Uterus (tissue), 2 donors: ENCODE measurements around the gene PYGB.

Source experiments
- POLR2A ChIP-seq, 2 donors: fragments of 450-650 bp; IDR thresholded peaks; one replicate each; pipeline ENCODE4 v1.6.1; 2016; ENCODE audit warnings: antibody characterized with exemption in 2 of 2, mild to moderate bottlenecking in 1 of 2, moderate library complexity in 1 of 2
- TF ChIP-seq, protein P1 (sequence below), 4 experiments: fragments of 200-600 bp in 2 of 4; fragments of 450-650 bp in 2 of 4; sonication (generic) in 2 of 4; IDR thresholded peaks; one replicate each; pipeline ENCODE4 v1.5.1; 2016 to 2019; ENCODE audit warnings: antibody characterized with exemption in 4 of 4, mild to moderate bottlenecking in 2 of 4, moderate library complexity in 1 of 4

GRCh38 chr20:25319241-25320034 is 71.6 kb downstream of the PYGB start:
- TF ChIP-seq, protein P1, sequence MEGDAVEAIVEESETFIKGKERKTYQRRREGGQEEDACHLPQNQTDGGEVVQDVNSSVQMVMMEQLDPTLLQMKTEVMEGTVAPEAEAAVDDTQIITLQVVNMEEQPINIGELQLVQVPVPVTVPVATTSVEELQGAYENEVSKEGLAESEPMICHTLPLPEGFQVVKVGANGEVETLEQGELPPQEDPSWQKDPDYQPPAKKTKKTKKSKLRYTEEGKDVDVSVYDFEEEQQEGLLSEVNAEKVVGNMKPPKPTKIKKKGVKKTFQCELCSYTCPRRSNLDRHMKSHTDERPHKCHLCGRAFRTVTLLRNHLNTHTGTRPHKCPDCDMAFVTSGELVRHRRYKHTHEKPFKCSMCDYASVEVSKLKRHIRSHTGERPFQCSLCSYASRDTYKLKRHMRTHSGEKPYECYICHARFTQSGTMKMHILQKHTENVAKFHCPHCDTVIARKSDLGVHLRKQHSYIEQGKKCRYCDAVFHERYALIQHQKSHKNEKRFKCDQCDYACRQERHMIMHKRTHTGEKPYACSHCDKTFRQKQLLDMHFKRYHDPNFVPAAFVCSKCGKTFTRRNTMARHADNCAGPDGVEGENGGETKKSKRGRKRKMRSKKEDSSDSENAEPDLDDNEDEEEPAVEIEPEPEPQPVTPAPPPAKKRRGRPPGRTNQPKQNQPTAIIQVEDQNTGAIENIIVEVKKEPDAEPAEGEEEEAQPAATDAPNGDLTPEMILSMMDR (IDR thresholded peaks at IDR 0.05), result no peak
- TF ChIP-seq POLR2A (IDR thresholded peaks at IDR 0.05), result no peak
